Lower leg skin (tissue), 3 donors: ENCODE measurements around the gene CGB1.
"Not testable (repeated sequence)": the region's sequence is repeated elsewhere in the genome, so short reads cannot be mapped to it uniquely, and the experiment has no call there.

Experiments used
- POLR2A ChIP-seq, 2 donors: fragments of 450-650 bp; IDR thresholded peaks; one replicate each; pipeline ENCODE4 v1.6.1; 2016 to 2017; ENCODE audit warnings: antibody characterized with exemption in 2 of 2, mild to moderate bottlenecking in 1 of 2, moderate library complexity in 1 of 2
- TF ChIP-seq, protein P1 (sequence below), 3 donors: fragments of 450-650 bp; IDR thresholded peaks; one replicate each; pipeline ENCODE4 v1.5.1; 2016; ENCODE audit warnings: antibody characterized with exemption in 3 of 3, mild to moderate bottlenecking in 3 of 3, moderate library complexity in 2 of 3

- TF ChIP-seq, protein P1, sequence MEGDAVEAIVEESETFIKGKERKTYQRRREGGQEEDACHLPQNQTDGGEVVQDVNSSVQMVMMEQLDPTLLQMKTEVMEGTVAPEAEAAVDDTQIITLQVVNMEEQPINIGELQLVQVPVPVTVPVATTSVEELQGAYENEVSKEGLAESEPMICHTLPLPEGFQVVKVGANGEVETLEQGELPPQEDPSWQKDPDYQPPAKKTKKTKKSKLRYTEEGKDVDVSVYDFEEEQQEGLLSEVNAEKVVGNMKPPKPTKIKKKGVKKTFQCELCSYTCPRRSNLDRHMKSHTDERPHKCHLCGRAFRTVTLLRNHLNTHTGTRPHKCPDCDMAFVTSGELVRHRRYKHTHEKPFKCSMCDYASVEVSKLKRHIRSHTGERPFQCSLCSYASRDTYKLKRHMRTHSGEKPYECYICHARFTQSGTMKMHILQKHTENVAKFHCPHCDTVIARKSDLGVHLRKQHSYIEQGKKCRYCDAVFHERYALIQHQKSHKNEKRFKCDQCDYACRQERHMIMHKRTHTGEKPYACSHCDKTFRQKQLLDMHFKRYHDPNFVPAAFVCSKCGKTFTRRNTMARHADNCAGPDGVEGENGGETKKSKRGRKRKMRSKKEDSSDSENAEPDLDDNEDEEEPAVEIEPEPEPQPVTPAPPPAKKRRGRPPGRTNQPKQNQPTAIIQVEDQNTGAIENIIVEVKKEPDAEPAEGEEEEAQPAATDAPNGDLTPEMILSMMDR (IDR thresholded peaks at IDR 0.05) = not testable (repeated sequence)
- not testable (repeated sequence) for TF ChIP-seq POLR2A (IDR thresholded peaks at IDR 0.05)
Observed at GRCh38 chr19:49038111-49038510, 1.4 kb upstream of the CGB1 start.
